ENCODE data around the gene RPL22.
A peak's percentile ranks its signal among the peaks of the same experiment; 100 is the strongest.

The RPL22 gene

DNA sequence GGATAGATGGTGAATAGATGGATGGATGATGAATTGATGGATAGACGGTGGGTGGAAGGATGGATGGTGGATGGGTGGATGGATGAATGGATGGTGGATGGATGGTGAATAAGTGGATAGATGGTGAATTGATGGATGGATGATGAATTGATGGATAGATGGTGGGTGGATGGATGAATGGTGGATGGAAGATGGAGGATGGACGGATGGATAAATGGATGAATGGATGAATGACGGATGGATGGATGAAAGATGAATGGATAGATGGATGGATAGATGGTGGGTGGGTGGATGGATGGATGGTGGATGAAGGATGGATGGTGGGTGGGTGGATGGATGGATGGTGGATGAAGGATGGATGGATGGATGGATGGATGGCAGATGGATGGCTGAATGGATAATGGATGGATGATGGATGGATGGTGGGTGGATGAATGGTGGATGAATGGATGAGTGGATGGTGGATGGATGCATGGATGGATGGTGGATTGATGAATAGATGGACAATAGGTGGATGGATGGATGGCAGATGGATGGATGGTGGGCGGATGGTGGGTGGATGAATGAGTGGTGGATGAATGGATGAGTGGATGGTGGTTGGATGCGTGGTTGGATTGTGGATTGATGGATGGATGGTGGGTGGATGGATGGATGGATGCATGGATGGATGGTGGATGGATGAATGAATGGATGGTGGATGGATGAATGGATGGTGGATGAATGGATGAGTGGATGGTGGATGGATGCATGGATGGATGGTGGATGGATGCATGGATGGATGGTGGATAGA, 24.6 kb downstream of the RPL22 start:
- Histone ChIP-seq H3K36me3 (no peaks in the 10 kb centered on the region), H3K4me1 (no peaks in the 10 kb centered on the region), H3K9me3 (no peaks in the 10 kb centered on the region), H3K4me3 (ENCODE audit: low read depth, low read length) (no peak overlapping the region), H3K27me3 (peaks cover 15% of the 10 kb centered on the region)
- TF ChIP-seq, protein P1, sequence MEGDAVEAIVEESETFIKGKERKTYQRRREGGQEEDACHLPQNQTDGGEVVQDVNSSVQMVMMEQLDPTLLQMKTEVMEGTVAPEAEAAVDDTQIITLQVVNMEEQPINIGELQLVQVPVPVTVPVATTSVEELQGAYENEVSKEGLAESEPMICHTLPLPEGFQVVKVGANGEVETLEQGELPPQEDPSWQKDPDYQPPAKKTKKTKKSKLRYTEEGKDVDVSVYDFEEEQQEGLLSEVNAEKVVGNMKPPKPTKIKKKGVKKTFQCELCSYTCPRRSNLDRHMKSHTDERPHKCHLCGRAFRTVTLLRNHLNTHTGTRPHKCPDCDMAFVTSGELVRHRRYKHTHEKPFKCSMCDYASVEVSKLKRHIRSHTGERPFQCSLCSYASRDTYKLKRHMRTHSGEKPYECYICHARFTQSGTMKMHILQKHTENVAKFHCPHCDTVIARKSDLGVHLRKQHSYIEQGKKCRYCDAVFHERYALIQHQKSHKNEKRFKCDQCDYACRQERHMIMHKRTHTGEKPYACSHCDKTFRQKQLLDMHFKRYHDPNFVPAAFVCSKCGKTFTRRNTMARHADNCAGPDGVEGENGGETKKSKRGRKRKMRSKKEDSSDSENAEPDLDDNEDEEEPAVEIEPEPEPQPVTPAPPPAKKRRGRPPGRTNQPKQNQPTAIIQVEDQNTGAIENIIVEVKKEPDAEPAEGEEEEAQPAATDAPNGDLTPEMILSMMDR (IDR thresholded peaks at IDR 0.05; ENCODE audit: low read depth, low read length): no peak
- no peak for DNase-seq

DNA sequence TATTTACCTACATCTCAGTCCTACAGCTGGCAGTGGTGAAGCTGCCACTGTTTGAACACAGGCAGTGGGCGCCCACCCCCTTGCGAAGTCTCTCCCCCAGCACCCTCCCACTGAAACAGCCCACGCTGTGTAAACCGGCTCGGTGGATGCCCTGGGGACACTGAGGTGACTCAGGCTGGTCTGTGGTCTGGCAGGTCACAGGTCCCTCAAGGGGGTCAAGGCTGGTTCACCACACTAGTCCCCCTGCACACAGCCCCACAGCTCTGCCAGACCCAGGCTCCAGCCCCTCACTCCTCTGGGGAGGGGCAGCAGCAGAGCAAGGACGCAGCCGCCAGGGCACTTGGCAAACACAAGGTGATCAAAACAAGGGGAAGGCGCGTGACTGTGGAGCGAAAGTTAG, 26.8 kb downstream of the RPL22 start:
- TF ChIP-seq, protein P1 (IDR thresholded peaks at IDR 0.05; ENCODE audit: low read depth, low read length): no peak
- Histone ChIP-seq H3K36me3 (no peaks in the 10 kb centered on the region), H3K27me3 (no peaks in the 10 kb centered on the region), H3K9me3 (no peaks in the 10 kb centered on the region), H3K4me1 (no peaks in the 10 kb centered on the region), H3K4me3 (ENCODE audit: low read depth, low read length) (no peak overlapping the region)
- no peak for DNase-seq

DNA sequence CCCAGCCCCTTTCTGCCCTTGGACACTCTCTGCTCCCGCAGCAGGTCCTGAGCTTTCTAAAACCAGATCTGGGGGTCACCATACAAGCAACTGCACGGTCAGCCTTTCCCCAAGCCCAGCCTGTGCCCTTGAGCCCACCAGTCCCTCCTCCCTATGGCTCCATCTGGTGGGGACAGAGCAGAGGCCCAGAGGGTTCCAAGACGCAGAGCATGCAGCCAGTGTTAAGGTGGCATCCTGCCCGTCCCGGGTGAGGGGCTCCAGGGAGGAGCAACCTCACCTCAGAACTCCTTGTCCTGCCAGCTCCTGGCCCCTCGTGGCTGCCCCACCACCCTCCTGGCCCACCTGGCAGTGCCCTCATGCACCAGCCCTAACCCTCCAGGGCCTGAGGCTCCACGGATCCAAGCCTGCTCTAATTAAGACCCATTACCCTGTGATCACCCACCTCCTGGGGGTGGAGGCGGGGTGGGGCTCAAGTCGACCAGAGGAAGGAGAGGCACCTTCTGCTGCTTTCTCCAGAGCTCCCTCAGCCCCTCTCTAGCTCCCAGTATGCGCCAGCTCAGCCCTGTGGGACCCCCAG, 27.8 kb downstream of the RPL22 start:
- peak; percentile 66 for DNase-seq

DNA sequence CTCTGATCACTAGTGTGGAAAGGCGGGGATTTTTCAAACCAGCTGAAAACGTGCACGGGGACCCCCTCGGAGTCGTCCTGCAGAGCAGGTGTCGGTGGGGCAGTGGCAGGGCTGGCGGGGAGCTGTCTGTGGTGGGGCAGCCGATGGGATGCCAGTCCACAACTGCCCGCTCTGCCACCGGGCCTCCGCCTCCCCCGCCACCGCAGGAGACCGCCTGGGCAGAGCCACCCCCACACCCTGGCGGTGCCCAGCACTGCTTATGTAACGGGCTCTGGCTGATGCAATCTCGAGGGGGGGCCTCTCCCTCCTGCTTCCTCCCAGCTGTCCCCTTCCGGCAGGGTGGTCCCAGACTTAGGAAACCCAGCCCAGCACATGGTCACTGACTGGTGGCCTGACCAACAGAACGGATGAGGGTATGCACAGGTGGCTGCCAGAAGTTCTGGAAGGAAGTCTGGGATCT, 28.6 kb downstream of the RPL22 start:
- no peaks in the 10 kb centered on the region for H3K36me3 ChIP-seq
- no peaks in the 10 kb centered on the region for H3K9me3 ChIP-seq
- no peak for DNase-seq
- no peaks in the 10 kb centered on the region for H3K27me3 ChIP-seq
- TF ChIP-seq, protein P1 (IDR thresholded peaks at IDR 0.05; ENCODE audit: low read depth, low read length): no peak
- no peak overlapping the region for H3K4me3 ChIP-seq (ENCODE audit: low read depth, low read length)
- no peaks in the 10 kb centered on the region for H3K4me1 ChIP-seq

More for the DNA sequence above, 27.8 kb downstream of the RPL22 start:
- Histone ChIP-seq H3K4me3 (ENCODE audit: low read depth, low read length) (no peak overlapping the region), H3K36me3 (no peaks in the 10 kb centered on the region), H3K4me1 (no peaks in the 10 kb centered on the region), H3K27me3 (no peaks in the 10 kb centered on the region), H3K9me3 (no peaks in the 10 kb centered on the region)
- TF ChIP-seq, protein P1 (IDR thresholded peaks at IDR 0.05; ENCODE audit: low read depth, low read length): peak; percentile 66

DNA sequence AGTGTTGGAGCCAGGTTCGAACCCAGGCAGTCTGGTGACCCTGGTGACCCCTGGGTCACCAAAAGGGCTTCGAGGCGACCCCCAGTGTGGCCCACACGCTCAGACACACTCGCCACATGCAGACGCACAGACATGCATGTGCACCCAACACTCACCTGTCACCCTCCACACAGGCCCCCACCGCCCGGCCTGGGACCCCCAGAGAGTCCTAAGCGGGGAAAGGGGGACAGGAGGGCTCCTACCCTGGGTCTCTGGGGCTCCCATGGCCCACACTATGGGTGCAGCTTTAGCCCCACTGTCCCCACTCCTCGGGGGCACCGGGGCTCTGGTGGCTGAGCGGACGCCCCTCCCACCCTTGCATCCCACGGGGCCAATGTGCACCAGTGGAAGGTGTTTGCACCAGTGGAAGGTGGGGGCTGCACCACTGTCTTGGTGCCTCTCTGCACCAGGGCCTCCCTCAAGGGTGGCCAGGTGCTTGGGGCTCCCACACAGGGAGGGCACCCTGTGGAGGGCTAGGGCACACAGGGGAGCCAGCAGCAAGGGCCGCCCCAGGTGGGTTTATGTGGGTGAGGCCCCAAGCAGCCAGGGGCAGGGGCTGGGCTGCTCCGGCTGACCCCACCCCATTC, 29.2 kb downstream of the RPL22 start:
- H3K27me3 ChIP-seq: no peaks in the 10 kb centered on the region
- H3K36me3 ChIP-seq: no peaks in the 10 kb centered on the region
- TF ChIP-seq, protein P1 (IDR thresholded peaks at IDR 0.05; ENCODE audit: low read depth, low read length): no peak
- H3K9me3 ChIP-seq: no peaks in the 10 kb centered on the region
- H3K4me3 ChIP-seq (ENCODE audit: low read depth, low read length): no peak overlapping the region
- no peak for DNase-seq
- no peaks in the 10 kb centered on the region for H3K4me1 ChIP-seq

All from BE2C (cell line).